ENCODE measurements around the gene C1RL. TPM values are rescaled to one million over a fixed set of nuclear protein-coding genes. Genes with fewer than 3 reads are reported as not detected.

Gene C1RL
- total and polyA plus RNA-seq, 2 of the 4 experiments (the other 2 are of a cell fraction), result 9.1 to 12.3 TPM

DNA sequence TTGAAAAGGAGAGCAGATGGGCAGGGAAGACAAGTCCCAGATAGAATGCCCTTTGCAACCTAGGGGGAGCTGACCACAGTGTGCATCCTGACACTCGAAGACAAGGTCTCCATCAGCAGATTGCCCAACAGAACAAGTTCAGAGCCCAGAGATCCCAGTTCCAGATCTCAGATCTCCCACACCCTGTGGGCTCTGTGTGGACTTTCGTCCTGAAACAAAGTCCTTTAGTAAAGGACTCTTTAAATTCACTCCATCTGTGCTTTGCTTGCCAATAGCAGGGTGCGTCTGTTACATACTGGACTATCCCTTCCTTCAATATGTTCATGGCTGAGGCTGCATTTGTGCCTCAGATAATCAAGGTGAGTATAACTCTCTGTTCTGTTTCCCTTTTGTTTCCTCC is 8.7 kb upstream of the C1RL start:
- ATAC-seq (ENCODE audit: low read depth), result no peak

More for the DNA sequence above, 8.7 kb upstream of the C1RL start:
- H2BK5ac ChIP-seq (ENCODE audit: low read depth, low read length, poor library complexity, severe bottlenecking), result no peak overlapping the region
- no peak overlapping the region for H2BK120ac ChIP-seq (ENCODE audit: low read depth, low read length)
- H3K4ac ChIP-seq (ENCODE audit: low read depth, low read length), result no peak overlapping the region
- no peak for TF ChIP-seq POLR2A (IDR thresholded peaks at IDR 0.05; ENCODE audit: low read depth, low read length)
- no peak for TF ChIP-seq BHLHE40 (IDR thresholded peaks at IDR 0.05; ENCODE audit: low read depth, low read length)
- no peak for TF ChIP-seq FOS (IDR thresholded peaks at IDR 0.05; ENCODE audit: low read depth, low read length)
- TF ChIP-seq MXI1 (IDR thresholded peaks at IDR 0.05; ENCODE audit: borderline replicate concordance, low read depth, low read length), result no peak
- TF ChIP-seq RFX5 (IDR thresholded peaks at IDR 0.05; ENCODE audit: low read depth, low read length), result no peak
- TF ChIP-seq, protein P1, sequence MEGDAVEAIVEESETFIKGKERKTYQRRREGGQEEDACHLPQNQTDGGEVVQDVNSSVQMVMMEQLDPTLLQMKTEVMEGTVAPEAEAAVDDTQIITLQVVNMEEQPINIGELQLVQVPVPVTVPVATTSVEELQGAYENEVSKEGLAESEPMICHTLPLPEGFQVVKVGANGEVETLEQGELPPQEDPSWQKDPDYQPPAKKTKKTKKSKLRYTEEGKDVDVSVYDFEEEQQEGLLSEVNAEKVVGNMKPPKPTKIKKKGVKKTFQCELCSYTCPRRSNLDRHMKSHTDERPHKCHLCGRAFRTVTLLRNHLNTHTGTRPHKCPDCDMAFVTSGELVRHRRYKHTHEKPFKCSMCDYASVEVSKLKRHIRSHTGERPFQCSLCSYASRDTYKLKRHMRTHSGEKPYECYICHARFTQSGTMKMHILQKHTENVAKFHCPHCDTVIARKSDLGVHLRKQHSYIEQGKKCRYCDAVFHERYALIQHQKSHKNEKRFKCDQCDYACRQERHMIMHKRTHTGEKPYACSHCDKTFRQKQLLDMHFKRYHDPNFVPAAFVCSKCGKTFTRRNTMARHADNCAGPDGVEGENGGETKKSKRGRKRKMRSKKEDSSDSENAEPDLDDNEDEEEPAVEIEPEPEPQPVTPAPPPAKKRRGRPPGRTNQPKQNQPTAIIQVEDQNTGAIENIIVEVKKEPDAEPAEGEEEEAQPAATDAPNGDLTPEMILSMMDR (conservative IDR thresholded peaks at IDR 0.05; ENCODE audit: low read depth, low read length), result no peak
- TF ChIP-seq, protein P2, sequence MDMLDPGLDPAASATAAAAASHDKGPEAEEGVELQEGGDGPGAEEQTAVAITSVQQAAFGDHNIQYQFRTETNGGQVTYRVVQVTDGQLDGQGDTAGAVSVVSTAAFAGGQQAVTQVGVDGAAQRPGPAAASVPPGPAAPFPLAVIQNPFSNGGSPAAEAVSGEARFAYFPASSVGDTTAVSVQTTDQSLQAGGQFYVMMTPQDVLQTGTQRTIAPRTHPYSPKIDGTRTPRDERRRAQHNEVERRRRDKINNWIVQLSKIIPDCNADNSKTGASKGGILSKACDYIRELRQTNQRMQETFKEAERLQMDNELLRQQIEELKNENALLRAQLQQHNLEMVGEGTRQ (IDR thresholded peaks at IDR 0.05; ENCODE audit: low read depth, low read length), result no peak
- TF ChIP-seq MAZ (IDR thresholded peaks at IDR 0.05; ENCODE audit: borderline replicate concordance, low read depth, low read length), result no peak
- TF ChIP-seq RAD21 (IDR thresholded peaks at IDR 0.05; ENCODE audit: low read length), result no peak
- no peak for TF ChIP-seq CEBPB (IDR thresholded peaks at IDR 0.05; ENCODE audit: low read depth, low read length)
- no peak for TF ChIP-seq CHD1 (IDR thresholded peaks at IDR 0.05; ENCODE audit: low read depth, low read length)
- TF ChIP-seq RCOR1 (IDR thresholded peaks at IDR 0.05; ENCODE audit: insufficient replicate concordance, low read length), result no peak
- TF ChIP-seq NFE2L2 (IDR thresholded peaks at IDR 0.05; ENCODE audit: low read depth, low read length), result no peak
- H2BK15ac ChIP-seq (ENCODE audit: low read depth, low read length), result no peak overlapping the region
- no peaks in the 10 kb centered on the region; the same call in 1 of the 2 replicates for H3K4me1 ChIP-seq (ENCODE audit: control insufficient read depth, insufficient read depth, low read length)
- H3K4me2 ChIP-seq (ENCODE audit: low read depth, low read length), result no peak overlapping the region
- H4K91ac ChIP-seq (ENCODE audit: insufficient read depth, low read depth, low read length), result no peak overlapping the region
- POLR2A ChIA-PET (ENCODE audit: unreplicated experiment), result no interaction called here
- no peak overlapping the region for H3K9ac ChIP-seq (ENCODE audit: low read depth, low read length)
- CTCF ChIA-PET, result no interaction called here
- H3K14ac ChIP-seq (replicated peaks; ENCODE audit: low read depth, low read length), result no peak overlapping the region
- H3K56ac ChIP-seq (ENCODE audit: extremely low read depth, insufficient read depth, low read length), result no peak overlapping the region
- in situ Hi-C loops (cut with MboI; ENCODE audit: low sequenced_read_pairs), result loop anchor here (10.0 kb wide), 1 partner anchor 173 kb away; the partner anchor contains the start of genes C12orf57 and RNU7-1
- H3K18ac ChIP-seq (ENCODE audit: low read depth, low read length), result no peak overlapping the region
- H3K23ac ChIP-seq (ENCODE audit: low read depth, low read length), result no peak overlapping the region
- no peak for DNase-seq
- no peaks in the 10 kb centered on the region for H4K20me1 ChIP-seq (ENCODE audit: insufficient read depth, low read length)
- H4K8ac ChIP-seq (ENCODE audit: low read depth in 2 of 2, low read length in 2 of 2), result no peak overlapping the region
- no peak overlapping the region for H3K4me3 ChIP-seq (ENCODE audit: insufficient read depth, low read depth, low read length)
- no peak overlapping the region for H2AFZ ChIP-seq (replicated peaks; ENCODE audit: low read length, poor library complexity)
- H3K79me1 ChIP-seq (ENCODE audit: low read depth in 1 of 2, low read length in 2 of 2), result 0 out of 4 replicates have a peak, but pooled peaks cover 0 to 7% of the 10 kb centered on the region in 2 experiments
- peaks cover 41% of the 10 kb centered on the region for H3K36me3 ChIP-seq (ENCODE audit: control insufficient read depth, insufficient read depth, low read length)
- H3K9me1 ChIP-seq (ENCODE audit: insufficient read depth, low read length), result no peaks in the 10 kb centered on the region
- BruUV-seq (replicated peaks), result no TSS peak
- WGBS, 2 experiments (ENCODE audit: extremely low coverage in 2 of 2, insufficient read length in 1 of 2), result 91% methylated on average over 1 of the region's 3 CpGs; no CpG with 5 or more reads in 1 of the 2 experiments
- no peak overlapping the region for H2AK9ac ChIP-seq (replicated peaks; ENCODE audit: low read depth, low read length, poor library complexity)
- no peak overlapping the region for H2BK20ac ChIP-seq (ENCODE audit: low read depth, low read length)
- intact Hi-C loops (cut with micrococcal nuclease), result no loop called here
- H3K27ac ChIP-seq (ENCODE audit: insufficient read depth, low read length), result no peak overlapping the region
- H4K5ac ChIP-seq (ENCODE audit: low read depth, low read length), result no peak overlapping the region
- H3K27me3 ChIP-seq (ENCODE audit: control insufficient read depth, insufficient read depth, low read length), result no peaks in the 10 kb centered on the region
- no peaks in the 10 kb centered on the region for H3K9me3 ChIP-seq (ENCODE audit: control insufficient read depth, insufficient read depth, low read length)
- H2AK5ac ChIP-seq (ENCODE audit: low read depth, low read length), result no peak overlapping the region
- dilution Hi-C loops (cut with HindIII; ENCODE audit: low sequenced_read_pairs, unreplicated experiment), result no loop called here

Data from IMR-90 (cell line).